Muscle layer of colon (tissue), 2 donors: ENCODE results near the gene TTLL6.

ENCODE experiments used
- H3K27ac ChIP-seq: one replicate; pipeline ENCODE4 v1.7.0; 2013; ENCODE audit warnings: low read depth, mild to moderate bottlenecking, low read length, moderate library complexity
- H3K27me3 ChIP-seq, 2 donors: one replicate each; pipeline ENCODE4 v1.7.0; 2013; ENCODE audit warnings: low read length in 2 of 2, mild to moderate bottlenecking in 2 of 2; ENCODE audit not compliant: insufficient read depth in 2 of 2, control insufficient read depth in 1 of 2
- H3K36me3 ChIP-seq: one replicate; pipeline ENCODE4 v1.7.0; 2013; ENCODE audit warnings: mild to moderate bottlenecking, low read length; ENCODE audit not compliant: insufficient read depth
- H3K4me1 ChIP-seq: one replicate; pipeline ENCODE4 v1.7.0; 2013; ENCODE audit warnings: mild to moderate bottlenecking, low read length; ENCODE audit not compliant: insufficient read depth
- H3K4me3 ChIP-seq, 2 donors: one replicate each; pipeline ENCODE4 v1.7.0; 2013; ENCODE audit warnings: low read length in 2 of 2, low read depth in 1 of 2, mild to moderate bottlenecking in 1 of 2, moderate library complexity in 1 of 2
- H3K9ac ChIP-seq: one replicate; pipeline ENCODE4 v1.7.0; 2013; ENCODE audit warnings: low read length
- H3K9me3 ChIP-seq: one replicate; pipeline ENCODE4 v1.7.0; 2013; ENCODE audit warnings: mild to moderate bottlenecking, low read length
- donor health status: abdominal sarcoma.
- donor health status: Adenocarcinoma of cecum.

Gene TTLL6

DNA sequence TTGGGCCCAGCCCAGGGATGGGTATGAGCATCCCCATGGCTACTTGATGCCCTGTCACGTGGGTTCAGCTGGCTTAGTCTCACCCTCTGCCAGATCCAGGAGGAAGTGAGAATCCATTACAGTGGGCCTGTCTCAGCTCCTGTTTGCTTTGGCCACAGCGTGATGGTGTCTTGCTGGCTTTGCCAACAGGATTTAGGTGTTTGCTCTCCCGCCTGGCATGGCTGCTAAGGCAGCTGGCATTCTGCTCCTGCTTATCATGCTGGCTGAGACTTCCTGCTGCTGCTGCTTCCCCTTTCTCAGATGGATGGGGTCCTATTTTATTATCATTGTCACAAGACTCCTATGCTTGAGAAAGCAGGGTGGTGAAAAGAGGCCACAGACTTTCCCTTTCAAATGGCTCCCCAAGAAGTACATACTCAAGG lies 60.2 kb downstream of the TTLL6 start:
- Histone ChIP-seq H3K4me3 (no peak overlapping the region), H3K36me3 (no peaks in the 10 kb centered on the region), H3K27ac (no peak overlapping the region), H3K27me3 (peaks cover 47 to 61% of the 10 kb centered on the region in 2 donors), H3K4me1 (peaks cover 5% of the 10 kb centered on the region), H3K9ac (no peak overlapping the region), H3K9me3 (no peaks in the 10 kb centered on the region)

DNA sequence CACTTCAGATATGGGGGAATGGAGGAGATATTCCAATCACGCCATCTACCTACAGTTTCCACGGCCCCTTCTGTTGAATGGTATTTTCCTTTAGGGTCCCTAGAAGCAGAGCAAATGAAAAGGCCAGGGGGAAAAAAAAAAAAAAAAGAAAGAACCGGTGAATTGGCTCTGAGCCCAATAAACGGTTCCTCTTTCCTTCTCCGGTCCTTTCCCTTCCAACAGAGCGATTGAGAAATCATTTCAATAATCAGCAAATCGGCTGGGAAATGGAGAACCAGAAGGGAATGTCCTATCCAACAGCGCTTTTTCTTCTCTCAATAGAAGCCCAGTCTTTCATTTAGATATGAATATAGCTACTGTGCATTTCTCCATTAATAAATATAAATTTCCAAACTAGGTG lies 61.7 kb downstream of the TTLL6 start:
- peaks cover 60 to 71% of the 10 kb centered on the region in 2 donors for H3K27me3 ChIP-seq
- H3K9me3 ChIP-seq: no peaks in the 10 kb centered on the region
- H3K27ac ChIP-seq: no peak overlapping the region
- H3K4me1 ChIP-seq: peaks cover 5% of the 10 kb centered on the region
- H3K9ac ChIP-seq: no peak overlapping the region
- no peak overlapping the region for H3K4me3 ChIP-seq
- H3K36me3 ChIP-seq: no peaks in the 10 kb centered on the region

DNA sequence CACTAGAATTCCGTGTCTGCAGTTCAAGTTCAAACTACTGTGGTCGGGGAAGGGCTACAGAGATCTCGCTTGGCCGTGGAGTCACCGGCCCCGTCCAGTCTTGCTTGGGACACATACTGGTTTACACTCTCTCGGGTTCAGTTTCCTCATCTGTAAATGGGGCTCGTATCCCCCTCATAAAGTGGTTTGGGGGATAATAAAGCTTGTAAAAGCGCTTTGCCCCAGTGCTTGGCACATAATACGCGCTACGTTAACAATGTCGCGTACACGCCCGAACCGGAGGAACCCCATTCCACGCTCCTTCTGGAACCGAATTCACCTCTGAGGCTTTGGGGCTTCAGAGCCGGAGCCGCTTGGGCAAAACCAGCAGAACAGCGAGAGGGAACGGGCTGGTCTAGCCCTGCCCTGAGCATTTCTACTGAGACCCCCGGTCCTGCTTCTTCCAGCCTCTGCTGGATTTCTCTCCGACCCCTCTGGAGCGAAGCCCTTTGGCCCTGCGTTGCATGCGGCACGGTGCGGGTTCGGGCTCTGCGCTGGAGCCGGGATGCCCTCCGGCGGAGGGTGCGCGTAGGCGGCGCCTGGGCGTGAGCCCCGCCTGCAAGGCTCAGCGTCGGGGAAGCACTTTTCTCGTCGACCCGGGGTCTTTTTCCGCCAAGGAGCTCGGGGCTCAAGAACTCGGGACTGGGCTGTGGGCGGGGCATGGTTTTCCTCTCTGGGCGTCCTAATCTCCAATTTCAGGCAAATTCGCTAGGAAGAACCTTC lies 62.3 kb downstream of the TTLL6 start:
- H3K4me1 ChIP-seq: peaks cover 5% of the 10 kb centered on the region
- H3K4me3 ChIP-seq: no peak overlapping the region
- H3K27me3 ChIP-seq: peaks cover 67 to 76% of the 10 kb centered on the region in 2 donors
- H3K9me3 ChIP-seq: no peaks in the 10 kb centered on the region
- H3K27ac ChIP-seq: no peak overlapping the region
- no peak overlapping the region for H3K9ac ChIP-seq
- no peaks in the 10 kb centered on the region for H3K36me3 ChIP-seq

DNA sequence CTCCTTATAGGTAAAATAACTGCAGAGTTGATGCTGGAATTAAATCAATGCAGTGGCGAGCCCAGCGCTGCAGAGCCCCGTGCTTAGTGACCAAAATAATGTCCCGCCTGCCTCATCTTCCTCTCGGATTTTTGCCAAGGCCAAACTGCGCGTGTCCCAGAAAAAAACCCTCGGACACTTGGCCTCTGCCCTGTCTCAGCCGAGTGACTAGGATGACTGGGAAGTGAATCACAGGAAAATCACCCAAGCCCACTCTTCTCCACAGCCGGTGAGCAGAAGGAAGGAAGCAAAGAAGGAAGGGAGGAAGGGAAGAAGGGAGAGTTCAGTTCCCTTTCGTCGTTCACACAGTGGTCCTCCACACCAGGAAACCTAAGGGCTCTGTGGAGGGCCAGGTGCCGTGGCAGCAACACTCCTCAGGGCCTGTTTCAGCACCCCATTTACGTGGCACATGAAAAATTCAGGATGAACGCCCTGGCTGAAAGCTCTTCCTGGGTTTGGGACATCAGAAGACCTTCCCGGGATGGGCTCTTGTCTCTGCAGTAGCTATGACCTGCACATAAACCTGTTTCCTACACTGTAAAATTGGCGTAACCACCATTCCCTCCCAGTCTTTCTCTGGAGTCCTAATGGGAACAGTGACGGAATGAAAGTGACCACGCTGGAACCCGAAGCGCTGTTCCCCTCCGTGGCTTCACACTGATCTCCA lies 63.1 kb downstream of the TTLL6 start:
- no peak overlapping the region for H3K9ac ChIP-seq
- H3K4me1 ChIP-seq: peaks cover 5% of the 10 kb centered on the region
- peaks cover 74 to 81% of the 10 kb centered on the region in 2 donors for H3K27me3 ChIP-seq
- no peaks in the 10 kb centered on the region for H3K9me3 ChIP-seq
- no peak overlapping the region for H3K27ac ChIP-seq
- no peak overlapping the region for H3K4me3 ChIP-seq
- H3K36me3 ChIP-seq: no peaks in the 10 kb centered on the region

DNA sequence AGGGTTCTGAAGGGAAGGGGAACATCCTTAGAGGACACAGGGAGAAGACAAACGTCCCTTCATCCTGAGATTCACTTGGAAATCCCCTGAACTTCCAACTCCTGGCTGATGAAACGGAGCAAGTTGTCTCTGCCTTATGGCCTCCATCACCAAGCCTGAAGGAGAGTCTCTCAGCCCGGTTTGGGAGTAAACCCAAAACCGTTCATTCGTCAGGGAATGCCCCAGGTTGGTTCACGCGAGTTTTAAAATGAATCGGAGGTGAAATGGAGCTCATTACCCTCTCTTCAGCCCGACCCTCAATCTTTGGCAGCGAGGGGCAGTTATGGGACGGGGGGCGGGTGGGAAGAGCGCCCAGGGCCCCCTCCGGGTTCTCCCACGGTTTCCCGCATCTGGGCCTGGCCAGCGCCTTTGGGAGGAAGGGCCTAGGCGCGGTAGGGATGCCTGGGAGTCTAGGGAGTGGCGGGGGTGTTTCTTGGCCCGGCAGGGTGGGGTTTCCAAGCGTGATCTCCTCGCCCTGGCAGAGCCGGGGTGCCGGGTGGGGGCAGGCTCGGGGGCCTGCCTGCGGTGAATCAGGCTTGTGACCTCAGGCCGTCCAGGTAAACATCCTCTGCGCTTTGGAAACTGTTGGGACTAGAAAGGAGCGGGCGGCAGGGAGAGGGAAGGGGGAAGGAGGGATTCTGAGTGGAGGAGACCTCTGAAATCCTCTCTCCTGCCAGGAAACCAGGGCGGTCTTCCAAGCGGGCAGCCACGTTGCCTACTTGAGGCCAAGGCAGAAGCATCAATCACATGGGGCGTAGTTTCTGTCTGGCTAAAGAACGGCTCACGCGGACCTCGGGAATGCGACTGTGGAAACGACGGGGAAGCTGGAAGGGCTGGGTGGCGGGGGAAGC lies 64.4 kb downstream of the TTLL6 start:
- peaks cover 86 to 94% of the 10 kb centered on the region in 2 donors for H3K27me3 ChIP-seq
- H3K9ac ChIP-seq: no peak overlapping the region
- peaks cover 5% of the 10 kb centered on the region for H3K4me1 ChIP-seq
- no peaks in the 10 kb centered on the region for H3K9me3 ChIP-seq
- H3K36me3 ChIP-seq: no peaks in the 10 kb centered on the region
- no peak overlapping the region for H3K27ac ChIP-seq
- H3K4me3 ChIP-seq: no peak overlapping the region

DNA sequence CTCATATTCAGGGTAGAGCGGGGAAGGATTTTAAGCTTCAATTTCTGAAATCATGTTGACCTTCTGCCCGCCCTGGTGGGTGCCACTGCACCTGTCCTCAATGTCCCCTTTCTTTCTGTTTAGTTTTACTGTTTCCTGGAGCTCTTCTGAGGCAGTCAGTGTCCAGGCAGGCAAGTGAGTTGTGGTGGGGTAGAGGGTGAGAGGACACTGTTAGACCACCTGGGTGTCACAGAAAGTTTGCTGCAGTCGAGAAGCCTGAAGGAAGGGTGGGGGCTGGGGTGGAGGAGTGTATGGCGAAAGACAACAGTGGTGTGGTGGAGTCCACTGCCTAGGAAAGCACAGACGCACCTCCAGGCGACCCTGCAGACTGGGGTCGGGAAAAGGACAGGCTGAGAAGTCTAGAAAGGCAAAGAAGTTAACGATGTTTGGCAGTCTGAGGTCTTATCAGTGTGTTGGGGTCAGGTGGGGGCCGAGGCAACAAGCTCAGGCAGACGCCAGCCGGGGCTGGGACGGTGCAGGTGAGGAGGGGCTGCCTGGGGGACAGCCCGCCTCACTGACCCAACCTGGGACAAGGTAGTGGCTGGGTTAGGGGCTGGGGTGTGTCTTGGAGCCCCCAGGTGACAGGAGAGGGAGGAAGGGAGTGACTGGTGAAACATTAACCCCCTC lies 65.2 kb downstream of the TTLL6 start:
- Histone ChIP-seq H3K27me3 (peaks cover 90 to 98% of the 10 kb centered on the region in 2 donors), H3K27ac (no peak overlapping the region), H3K9ac (no peak overlapping the region), H3K36me3 (no peaks in the 10 kb centered on the region), H3K9me3 (no peaks in the 10 kb centered on the region), H3K4me3 (no peak overlapping the region), H3K4me1 (peaks cover 5% of the 10 kb centered on the region)

DNA sequence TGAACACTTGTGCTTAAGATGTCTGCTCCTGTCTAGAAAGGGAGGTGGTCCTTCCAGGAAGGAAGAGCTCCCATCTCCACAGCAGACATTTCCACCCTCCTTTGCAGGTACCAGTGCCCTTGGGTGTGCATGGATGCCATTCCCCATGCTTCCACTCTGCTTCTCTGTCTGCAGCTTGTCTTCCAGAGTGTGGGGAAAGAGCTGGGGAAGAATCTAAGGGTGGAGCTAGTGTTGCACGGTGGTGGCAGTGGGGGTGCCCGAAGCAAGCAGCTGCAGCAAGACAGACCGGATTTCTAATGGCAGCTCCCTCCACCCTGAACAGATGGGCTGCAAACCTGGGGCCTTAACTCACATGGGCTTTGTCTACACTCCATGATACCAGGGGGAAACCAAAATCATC lies 65.9 kb downstream of the TTLL6 start:
- Histone ChIP-seq H3K4me3 (no peak overlapping the region), H3K27ac (no peak overlapping the region), H3K9ac (no peak overlapping the region), H3K36me3 (no peaks in the 10 kb centered on the region), H3K27me3 (peaks cover 96 to 100% of the 10 kb centered on the region in 2 donors), H3K4me1 (peaks cover 5% of the 10 kb centered on the region), H3K9me3 (no peaks in the 10 kb centered on the region)

DNA sequence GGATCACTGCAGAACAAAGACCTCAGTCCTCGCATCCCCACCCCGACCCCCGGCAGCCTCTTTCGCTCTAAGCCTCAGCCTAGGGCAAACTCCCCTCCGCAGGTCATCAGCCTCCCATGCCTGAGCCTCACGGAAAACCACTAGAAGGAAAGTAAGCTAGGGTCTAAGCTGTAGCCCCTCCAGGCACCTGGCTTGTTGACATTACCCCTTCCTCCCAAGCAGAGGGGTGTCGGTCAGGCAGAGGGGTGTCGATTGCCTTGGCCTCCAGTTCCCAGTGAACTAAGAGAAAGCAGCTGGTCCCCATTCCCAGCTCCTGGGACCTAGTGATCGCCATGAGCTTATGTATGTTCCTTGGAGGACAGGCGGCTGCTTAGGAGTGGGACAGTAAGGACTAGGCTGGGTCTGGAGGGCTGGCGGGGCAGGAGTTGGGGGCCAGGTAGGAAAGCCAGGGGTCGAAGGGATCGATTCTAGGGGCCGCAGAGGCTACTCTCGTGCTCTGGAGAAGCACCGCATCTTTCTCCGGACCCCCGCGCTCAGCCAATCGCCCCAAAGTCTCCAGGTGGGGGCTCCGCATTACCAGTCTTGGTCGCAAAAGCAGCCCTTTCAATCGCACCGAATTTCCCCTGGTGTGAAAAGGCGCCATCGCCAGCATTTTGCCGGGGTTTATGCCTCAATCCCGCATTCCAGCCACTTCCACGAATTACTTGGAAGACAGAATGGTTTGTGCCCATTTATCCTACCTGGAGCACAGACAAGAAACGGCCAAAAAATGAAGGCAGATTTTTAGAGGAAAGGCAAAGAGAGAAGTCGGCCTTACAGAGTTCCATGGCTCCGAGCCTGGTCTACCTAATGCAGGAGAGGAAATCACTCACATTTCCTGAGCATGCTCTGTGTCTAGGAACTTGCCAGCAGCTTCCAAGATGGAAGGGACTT lies 67.1 kb downstream of the TTLL6 start:
- Histone ChIP-seq H3K9me3 (no peaks in the 10 kb centered on the region), H3K9ac (no peak overlapping the region), H3K27ac (no peak overlapping the region), H3K4me3 (no peak overlapping the region), H3K36me3 (no peaks in the 10 kb centered on the region), H3K4me1 (peaks cover 5% of the 10 kb centered on the region), H3K27me3 (peaks cover 96 to 100% of the 10 kb centered on the region in 2 donors)

DNA sequence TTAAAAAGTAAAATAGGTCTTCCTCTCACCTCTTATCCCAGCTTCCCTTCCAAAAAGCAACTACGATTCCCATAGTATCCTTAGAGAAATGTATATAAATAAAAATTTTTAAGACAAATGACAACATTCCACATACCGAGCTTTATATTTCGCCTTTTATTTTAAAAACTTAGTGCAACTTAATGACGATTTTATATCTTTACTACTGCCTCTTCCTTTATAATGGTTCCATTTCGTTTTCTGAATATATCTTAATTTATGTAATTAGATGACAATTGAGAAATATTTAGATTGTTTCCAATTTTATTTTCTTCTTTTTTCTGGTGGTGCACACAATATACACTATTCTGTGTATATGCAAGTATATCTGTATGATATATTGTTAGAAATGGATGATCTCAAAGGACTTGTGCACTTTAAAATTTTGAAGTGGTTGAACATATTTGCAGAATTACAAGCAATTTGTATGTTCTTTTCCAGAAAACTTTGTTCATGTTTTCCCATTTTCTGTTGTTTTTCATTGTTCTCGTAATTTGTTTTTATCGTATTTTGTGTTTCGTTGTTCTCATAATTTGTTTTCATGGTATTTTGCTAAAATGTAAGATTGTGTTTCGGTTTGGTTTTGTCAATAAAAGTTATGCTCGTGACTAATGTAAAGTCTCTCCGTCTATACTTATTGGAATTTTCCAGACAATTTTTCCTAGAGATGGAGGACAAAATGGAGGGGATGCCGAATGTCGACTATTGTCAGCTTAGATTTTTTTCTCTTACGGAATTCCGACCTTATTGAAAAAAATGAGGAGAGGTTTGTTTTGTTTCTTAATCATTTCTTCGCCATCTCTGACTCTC lies 68.1 kb downstream of the TTLL6 start:
- Histone ChIP-seq H3K4me1 (peaks cover 5% of the 10 kb centered on the region), H3K9me3 (no peaks in the 10 kb centered on the region), H3K4me3 (no peak overlapping the region), H3K36me3 (no peaks in the 10 kb centered on the region), H3K27ac (no peak overlapping the region), H3K9ac (no peak overlapping the region), H3K27me3 (peaks cover 94 to 100% of the 10 kb centered on the region in 2 donors)
